K562 (cell line): ENCODE results near the gene SHB. TPM values are rescaled to one million over a fixed set of nuclear protein-coding genes. Genes with fewer than 3 reads are reported as not detected.

Experiments used
- ADNP ChIP-seq: fragments of 200-800 bp; sonication (Bioruptor generic); IDR thresholded peaks from 2 replicates; pipeline ENCODE4 v1.6.1; 2016; ENCODE audit warnings: missing genetic modification characterization, missing compliant biosample characterization
- FOS ChIP-seq: IDR thresholded peaks from 3 replicates; pipeline ENCODE4 v1.6.1; 2011; ENCODE audit not compliant: insufficient read length; ENCODE audit errors: extremely low read depth
- HNRNPH1 ChIP-seq: fragments of 200-400 bp; formaldehyde crosslinking; optimal IDR thresholded peaks from 2 replicates; pipeline ENCODE3; 2017; ENCODE audit warnings: low read depth, mild to moderate bottlenecking, low read length, moderate library complexity
- KLF6 ChIP-seq: fragments of 250-450 bp; sonication (Bioruptor Pico); IDR thresholded peaks from 2 replicates; pipeline ENCODE4 v1.4.0; 2020; ENCODE audit warnings: mild to moderate bottlenecking, moderate library complexity, borderline replicate concordance
- NONO ChIP-seq, 2 experiments: fragments of 200-400 bp in 1 of 2; fragments of 450-650 bp in 1 of 2; formaldehyde crosslinking in 1 of 2; IDR thresholded peaks; 2 replicates each; pipeline ENCODE4 v1.6.1; 2017; ENCODE audit warnings: low read depth in 2 of 2, mild to moderate bottlenecking in 2 of 2, moderate library complexity in 2 of 2, low read length in 1 of 2
- POLR3A ChIP-seq: IDR thresholded peaks from 2 replicates; pipeline ENCODE4 v1.6.1; 2011; ENCODE audit warnings: borderline replicate concordance, mild to moderate bottlenecking, moderate library complexity; ENCODE audit not compliant: insufficient read length, insufficient read depth; ENCODE audit errors: extremely low read depth
- RAD51 ChIP-seq: fragments of 450-650 bp; IDR thresholded peaks from 2 replicates; pipeline ENCODE4 v1.7.1; 2016; ENCODE audit warnings: low read depth, mild to moderate bottlenecking, borderline replicate concordance
- TOE1 ChIP-seq, 2 experiments: fragments of 450-650 bp in 1 of 2; sonication (generic) in 1 of 2; formaldehyde crosslinking in 1 of 2; IDR thresholded peaks; 2 replicates each; pipeline versions ENCODE4 v1.7.1 to v1.8.0; 2016 to 2022; ENCODE audit warnings: borderline replicate concordance in 2 of 2, mild to moderate bottlenecking in 2 of 2, antibody characterized with exemption in 1 of 2, inconsistent platforms in 1 of 2, low read depth in 1 of 2, missing genetic modification reagents in 1 of 2, moderate library complexity in 1 of 2
- TSHZ1 ChIP-seq: fragments of 250-450 bp; sonication (Bioruptor Pico); IDR thresholded peaks from 2 replicates; pipeline ENCODE4 v1.4.0; 2020; ENCODE audit warnings: mild to moderate bottlenecking, moderate library complexity
- ZBED1 ChIP-seq: IDR thresholded peaks from 2 replicates; pipeline ENCODE4 v1.6.1; 2014
- ZBTB1 ChIP-seq: sonication (generic); formaldehyde crosslinking; IDR thresholded peaks from 2 replicates; pipeline ENCODE4 v1.8.1; 2023; ENCODE audit warnings: missing genetic modification reagents, low read depth, mild to moderate bottlenecking, borderline replicate concordance
- ZNF212 ChIP-seq: fragments of 450-650 bp; formaldehyde crosslinking; IDR thresholded peaks from 2 replicates; pipeline ENCODE4 v1.4.0; 2020; ENCODE audit warnings: mild to moderate bottlenecking
- ZNF347 ChIP-seq: fragments of 450-650 bp; formaldehyde crosslinking; IDR thresholded peaks from 2 replicates; pipeline ENCODE4 v1.4.0; 2020; ENCODE audit warnings: low read depth, mild to moderate bottlenecking, moderate library complexity
- ZNF644 ChIP-seq: fragments of 200-800 bp; sonication (Bioruptor generic); IDR thresholded peaks from 2 replicates; pipeline ENCODE4 v1.6.1; 2016; ENCODE audit warnings: low read depth, missing genetic modification characterization, missing compliant biosample characterization
- ZNF695 ChIP-seq: fragments of 450-650 bp; formaldehyde crosslinking; IDR thresholded peaks from 2 replicates; pipeline ENCODE4 v1.4.0; 2020; ENCODE audit warnings: mild to moderate bottlenecking, moderate library complexity
- polyA plus RNA-seq, 8 experiments: library from polyadenylated mRNA; depleted of rRNA in 4 of 8; stranded (reverse) in 5 of 8; unstranded in 3 of 8; fragments of >200 nt; fragmentation: Nextera tagmentation in 2 of 8; fragmentation: Illumina TruSeq in 1 of 8; extraction: Ambion mirVana in 2 of 8; extraction: Trizol in 1 of 8; gene quantifications; 2 replicates each; pipeline versions ENCODE4 v1.2.1 to v1.2.3, GENCODE V29; 2011 to 2014; ENCODE audit warnings: inconsistent platforms in 1 of 8, missing spikeins in 1 of 8
- total RNA-seq, 7 experiments: library from RNA; depleted of rRNA in 6 of 7; stranded (reverse); fragments of >200 nt in 6 of 7; fragmentation: Illumina TruSeq in 2 of 7; extraction: Trizol in 2 of 7; gene quantifications; 2 replicates each; pipeline versions ENCODE4 v1.2.1 to v1.2.3, GENCODE V29; 2011 to 2021; ENCODE audit warnings: low replicate concordance in 1 of 7
- TF ChIP-seq, protein P1 (sequence below): fragments of 450-650 bp; formaldehyde crosslinking; IDR thresholded peaks from 2 replicates; pipeline ENCODE4 v1.4.0; 2020; ENCODE audit warnings: mild to moderate bottlenecking, mixed read lengths
- TF ChIP-seq, protein P2 (sequence below): sonication (generic); formaldehyde crosslinking; IDR thresholded peaks from 2 replicates; pipeline ENCODE4 v1.8.0; 2022; ENCODE audit warnings: mild to moderate bottlenecking, missing genetic modification reagents

SHB gene
- total and polyA plus RNA-seq, 9 of the 15 experiments (the other 6 are each of a cell fraction or from before 2014, with no cell fraction given), result 0.78 to 16.0 (median 5.3) TPM

DNA sequence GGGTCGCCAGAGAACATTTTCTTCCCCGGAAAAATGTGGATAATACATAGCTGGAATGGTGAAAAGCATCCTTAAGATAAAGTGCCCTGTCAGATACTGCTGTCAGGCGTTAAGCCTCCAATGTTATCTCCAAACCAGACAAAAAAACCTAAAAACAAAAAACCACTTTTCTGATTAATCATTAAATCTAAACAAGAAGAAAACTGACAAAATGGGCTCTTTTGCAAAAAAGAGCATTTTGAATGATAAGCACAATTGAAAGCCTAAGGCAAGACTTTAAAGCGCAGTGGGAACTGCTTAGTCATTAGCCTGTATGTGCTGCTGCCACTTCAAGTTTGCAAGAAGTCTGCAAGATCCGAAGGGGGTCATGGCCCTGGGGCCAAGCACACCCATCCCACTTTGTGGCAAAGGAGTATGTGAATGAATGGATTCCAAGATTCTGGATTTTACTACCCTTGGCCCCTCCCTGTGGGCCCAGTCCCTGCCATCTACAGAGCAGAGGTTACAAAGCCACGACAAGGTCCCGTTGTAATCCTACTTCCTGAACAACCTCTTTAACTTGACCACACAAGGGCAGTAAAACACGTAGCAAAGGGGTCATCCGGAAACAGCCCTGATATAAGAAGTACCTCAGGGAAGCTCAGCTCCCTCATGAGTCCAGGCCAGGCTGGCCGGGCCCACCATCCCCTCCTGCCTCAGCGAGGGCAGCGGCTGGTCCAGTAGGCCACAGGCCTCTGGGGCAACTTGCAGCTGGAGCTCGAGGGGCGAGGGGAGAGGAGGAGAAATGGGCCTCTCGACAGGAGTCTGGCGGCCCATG, 29.7 kb downstream of the SHB start (continued):
- TF ChIP-seq, protein P1, sequence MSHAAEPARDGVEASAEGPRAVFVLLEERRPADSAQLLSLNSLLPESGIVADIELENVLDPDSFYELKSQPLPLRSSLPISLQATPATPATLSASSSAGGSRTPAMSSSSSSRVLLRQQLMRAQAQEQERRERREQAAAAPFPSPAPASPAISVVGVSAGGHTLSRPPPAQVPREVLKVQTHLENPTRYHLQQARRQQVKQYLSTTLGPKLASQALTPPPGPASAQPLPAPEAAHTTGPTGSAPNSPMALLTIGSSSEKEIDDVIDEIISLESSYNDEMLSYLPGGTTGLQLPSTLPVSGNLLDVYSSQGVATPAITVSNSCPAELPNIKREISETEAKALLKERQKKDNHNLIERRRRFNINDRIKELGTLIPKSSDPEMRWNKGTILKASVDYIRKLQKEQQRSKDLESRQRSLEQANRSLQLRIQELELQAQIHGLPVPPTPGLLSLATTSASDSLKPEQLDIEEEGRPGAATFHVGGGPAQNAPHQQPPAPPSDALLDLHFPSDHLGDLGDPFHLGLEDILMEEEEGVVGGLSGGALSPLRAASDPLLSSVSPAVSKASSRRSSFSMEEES (CRISPR knock-in tag), result no peak
- no peak for TF ChIP-seq NONO (IDR thresholded peaks at IDR 0.05; ENCODE audit: low read depth in 2 of 2, low read length in 1 of 2)
- no peak for TF ChIP-seq TOE1 (IDR thresholded peaks at IDR 0.05; ENCODE audit: borderline replicate concordance)
- no peak for TF ChIP-seq TOE1 (CRISPR knock-in tag; IDR thresholded peaks at IDR 0.05; ENCODE audit: borderline replicate concordance, low read depth)
- TF ChIP-seq, protein P2, sequence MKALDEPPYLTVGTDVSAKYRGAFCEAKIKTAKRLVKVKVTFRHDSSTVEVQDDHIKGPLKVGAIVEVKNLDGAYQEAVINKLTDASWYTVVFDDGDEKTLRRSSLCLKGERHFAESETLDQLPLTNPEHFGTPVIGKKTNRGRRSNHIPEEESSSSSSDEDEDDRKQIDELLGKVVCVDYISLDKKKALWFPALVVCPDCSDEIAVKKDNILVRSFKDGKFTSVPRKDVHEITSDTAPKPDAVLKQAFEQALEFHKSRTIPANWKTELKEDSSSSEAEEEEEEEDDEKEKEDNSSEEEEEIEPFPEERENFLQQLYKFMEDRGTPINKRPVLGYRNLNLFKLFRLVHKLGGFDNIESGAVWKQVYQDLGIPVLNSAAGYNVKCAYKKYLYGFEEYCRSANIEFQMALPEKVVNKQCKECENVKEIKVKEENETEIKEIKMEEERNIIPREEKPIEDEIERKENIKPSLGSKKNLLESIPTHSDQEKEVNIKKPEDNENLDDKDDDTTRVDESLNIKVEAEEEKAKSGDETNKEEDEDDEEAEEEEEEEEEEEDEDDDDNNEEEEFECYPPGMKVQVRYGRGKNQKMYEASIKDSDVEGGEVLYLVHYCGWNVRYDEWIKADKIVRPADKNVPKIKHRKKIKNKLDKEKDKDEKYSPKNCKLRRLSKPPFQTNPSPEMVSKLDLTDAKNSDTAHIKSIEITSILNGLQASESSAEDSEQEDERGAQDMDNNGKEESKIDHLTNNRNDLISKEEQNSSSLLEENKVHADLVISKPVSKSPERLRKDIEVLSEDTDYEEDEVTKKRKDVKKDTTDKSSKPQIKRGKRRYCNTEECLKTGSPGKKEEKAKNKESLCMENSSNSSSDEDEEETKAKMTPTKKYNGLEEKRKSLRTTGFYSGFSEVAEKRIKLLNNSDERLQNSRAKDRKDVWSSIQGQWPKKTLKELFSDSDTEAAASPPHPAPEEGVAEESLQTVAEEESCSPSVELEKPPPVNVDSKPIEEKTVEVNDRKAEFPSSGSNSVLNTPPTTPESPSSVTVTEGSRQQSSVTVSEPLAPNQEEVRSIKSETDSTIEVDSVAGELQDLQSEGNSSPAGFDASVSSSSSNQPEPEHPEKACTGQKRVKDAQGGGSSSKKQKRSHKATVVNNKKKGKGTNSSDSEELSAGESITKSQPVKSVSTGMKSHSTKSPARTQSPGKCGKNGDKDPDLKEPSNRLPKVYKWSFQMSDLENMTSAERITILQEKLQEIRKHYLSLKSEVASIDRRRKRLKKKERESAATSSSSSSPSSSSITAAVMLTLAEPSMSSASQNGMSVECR (CRISPR knock-in tag), result no peak; the same call in 1 of the 2 replicates
- peak; percentile 84; the same call in 1 of the 2 replicates for TF ChIP-seq ZNF644
- TF ChIP-seq TSHZ1 (CRISPR knock-in tag), result no peak
- TF ChIP-seq ADNP, result no peak
- TF ChIP-seq ZNF212 (CRISPR knock-in tag), result no peak
- no peak for TF ChIP-seq RAD51
- TF ChIP-seq HNRNPH1, result no peak
- no peak for TF ChIP-seq ZBED1
- no peak for TF ChIP-seq POLR3A
- TF ChIP-seq FOS, result no peak
- TF ChIP-seq ZNF695 (CRISPR knock-in tag), result no peak
- TF ChIP-seq KLF6, result peak; percentile 45; the same call in 1 of the 2 replicates
- TF ChIP-seq ZNF347 (CRISPR knock-in tag), result no peak
- TF ChIP-seq ZBTB1 (CRISPR knock-in tag), result no peak
